GM12873 (cell line): ENCODE data around the gene APOLD1.

Experiments used
- CTCF ChIP-seq: IDR thresholded peaks from 2 replicates; pipeline ENCODE4 v1.5.1; 2012; ENCODE audit warnings: low read depth, mild to moderate bottlenecking, moderate library complexity, low read length, control low read depth; ENCODE audit not compliant: insufficient read depth; ENCODE audit errors: missing control alignments

APOLD1 gene

GRCh38 chr12:12823300-12823699 is 37.8 kb downstream of the APOLD1 start:
- no peak for TF ChIP-seq CTCF

- no peak for TF ChIP-seq CTCF
Measured at GRCh38 chr12:12823811-12824210, 38.4 kb downstream of the APOLD1 start.

- no peak for TF ChIP-seq CTCF
Measured at GRCh38 chr12:12835378-12836146, 50.1 kb downstream of the APOLD1 start.

GRCh38 chr12:12836571-12836970 is 51.1 kb downstream of the APOLD1 start:
- no peak for TF ChIP-seq CTCF

GRCh38 chr12:12837025-12837812 is 51.8 kb downstream of the APOLD1 start:
- TF ChIP-seq CTCF = peak; percentile 62

GRCh38 chr12:12837813-12838153 is 52.3 kb downstream of the APOLD1 start:
- no peak for TF ChIP-seq CTCF

GRCh38 chr12:12839003-12839395 is 53.5 kb downstream of the APOLD1 start:
- TF ChIP-seq CTCF = no peak
